Activated CD8-positive, alpha-beta memory T cell treated with anti-CD3 and anti-CD28 coated beads, Interleukin-2, amount 50 U/mL, for 48 hours (primary cell): ENCODE results near the gene RNASE4.

Source experiments
- DNase-seq: peaks from one replicate; pipeline ENCODE4 v3.0.0-alpha.2; 2020

Gene RNASE4

GRCh38 chr14:20676072-20676471 lies 8.3 kb upstream of the RNASE4 start:
- DNase-seq, result no peak

DNA sequence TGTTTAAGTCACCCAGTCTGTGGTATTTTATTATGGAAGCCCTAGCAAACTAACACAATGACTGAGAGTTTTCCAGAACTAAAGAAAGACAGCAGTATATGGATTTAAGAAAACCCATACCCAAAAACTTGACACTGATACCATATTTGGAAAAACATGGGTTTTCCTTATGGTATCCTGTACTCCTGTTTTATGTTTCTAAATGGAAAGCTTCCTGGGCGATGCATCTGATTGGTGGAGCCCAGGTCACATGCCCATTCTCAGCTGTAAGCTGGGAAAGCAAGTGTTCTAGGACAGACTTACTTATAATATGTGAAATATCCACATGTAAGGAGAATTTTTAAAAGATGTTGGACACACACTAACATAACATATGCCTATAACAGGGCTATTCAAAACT lies 4.5 kb upstream of the RNASE4 start:
- no peak for DNase-seq

DNA sequence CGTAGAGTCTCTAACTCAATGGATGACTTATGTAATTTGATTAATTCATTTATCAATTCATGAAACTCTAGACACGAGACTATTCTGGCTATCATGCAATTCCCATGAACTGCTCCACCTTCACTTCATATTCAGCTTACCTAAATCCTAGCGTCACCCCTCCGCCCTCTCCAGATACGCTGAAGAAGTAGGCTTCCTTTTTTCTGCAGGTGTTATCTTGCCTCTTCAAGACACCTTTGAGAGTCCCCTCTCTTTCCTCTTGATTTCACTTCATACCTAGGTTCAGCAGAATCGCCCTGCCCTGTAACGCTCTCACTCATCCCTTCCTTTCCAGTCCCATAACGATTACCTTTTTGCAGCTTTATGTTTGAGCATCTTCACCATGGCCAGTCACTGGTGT lies 4.0 kb upstream of the RNASE4 start:
- no peak for DNase-seq

GRCh38 chr14:20680843-20681347 lies 3.5 kb upstream of the RNASE4 start:
- no peak for DNase-seq

GRCh38 chr14:20681348-20682126 lies 2.8 kb upstream of the RNASE4 start:
- DNase-seq, result peak; percentile 97

- DNase-seq, result no peak
Observed at GRCh38 chr14:20682127-20682434, 2.3 kb upstream of the RNASE4 start.

DNA sequence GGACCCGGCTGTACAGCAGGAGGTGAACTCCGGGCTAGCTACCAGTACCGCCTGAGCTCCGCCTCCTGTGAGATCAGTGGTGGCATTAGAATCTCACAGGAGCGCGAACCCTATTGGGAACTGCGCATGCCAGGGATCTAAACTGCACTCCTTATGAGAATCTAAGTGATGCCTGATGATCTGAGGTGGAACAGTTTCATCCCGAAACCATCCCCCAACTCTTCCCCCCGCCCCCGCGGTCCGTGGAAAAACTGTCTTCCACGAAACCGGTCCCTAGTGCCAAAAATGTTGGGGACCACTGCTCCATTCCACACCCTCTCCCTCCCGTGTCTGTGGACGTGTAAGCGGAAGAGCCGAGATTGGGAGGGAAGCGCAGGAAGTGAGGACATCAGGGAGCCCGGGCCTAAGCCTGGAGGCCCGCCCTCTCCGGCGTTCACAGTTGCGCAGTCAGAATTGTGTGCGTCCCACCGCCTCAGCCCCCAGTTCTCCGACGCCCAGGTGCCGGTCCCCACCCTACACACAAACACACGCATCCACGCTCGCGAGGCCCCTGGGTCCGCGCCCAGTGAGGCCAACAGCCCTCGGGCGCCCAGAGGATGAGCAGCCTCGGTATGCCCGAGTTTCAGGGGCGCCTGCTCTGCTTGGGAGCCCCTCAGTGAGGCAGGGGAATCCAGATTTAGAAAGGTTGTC lies 1.8 kb upstream of the RNASE4 start:
- DNase-seq, result peak; percentile 85

DNA sequence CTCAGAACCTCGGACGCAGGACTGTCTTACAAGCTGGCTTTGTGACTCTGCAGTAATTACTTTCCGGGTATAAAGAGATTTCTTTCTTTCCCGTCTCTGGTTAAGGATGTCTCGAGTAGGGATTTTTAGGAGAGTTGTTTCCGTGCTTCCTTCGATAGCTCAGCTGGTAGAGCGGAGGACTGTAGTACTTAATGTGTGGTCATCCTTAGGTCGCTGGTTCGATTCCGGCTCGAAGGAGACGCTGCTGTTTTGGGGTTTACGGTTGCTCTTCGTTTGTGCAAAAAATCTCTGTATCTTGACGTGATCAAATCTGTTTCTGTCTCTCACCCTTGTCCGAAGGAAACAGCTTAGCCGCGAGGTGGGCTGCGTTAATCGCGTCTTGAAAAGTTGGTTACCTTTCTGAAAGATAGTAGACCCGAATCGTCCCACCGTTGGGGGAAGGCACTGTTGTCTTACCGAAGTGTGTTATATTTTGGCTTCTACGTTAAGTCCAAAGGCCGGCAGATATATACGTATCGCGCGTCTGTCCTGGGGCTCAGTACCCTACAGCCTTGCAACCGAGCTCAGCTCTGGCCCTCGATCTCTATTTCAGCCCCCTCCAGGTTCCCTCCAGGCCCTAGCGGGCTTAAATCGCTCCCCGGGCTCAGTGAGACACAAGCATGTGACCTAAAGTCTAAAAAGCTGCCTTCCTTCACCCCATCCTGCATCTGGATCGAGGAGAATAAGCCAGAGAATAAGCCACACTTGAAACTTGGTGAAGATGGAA lies 1.1 kb upstream of the RNASE4 start:
- peak; percentile 91 for DNase-seq

GRCh38 chr14:20684662-20685456 lies 499 bp downstream of the RNASE4 start:
- no peak for DNase-seq

- DNase-seq, result no peak
Observed at GRCh38 chr14:20686386-20687143, 2.2 kb downstream of the RNASE4 start.

DNA sequence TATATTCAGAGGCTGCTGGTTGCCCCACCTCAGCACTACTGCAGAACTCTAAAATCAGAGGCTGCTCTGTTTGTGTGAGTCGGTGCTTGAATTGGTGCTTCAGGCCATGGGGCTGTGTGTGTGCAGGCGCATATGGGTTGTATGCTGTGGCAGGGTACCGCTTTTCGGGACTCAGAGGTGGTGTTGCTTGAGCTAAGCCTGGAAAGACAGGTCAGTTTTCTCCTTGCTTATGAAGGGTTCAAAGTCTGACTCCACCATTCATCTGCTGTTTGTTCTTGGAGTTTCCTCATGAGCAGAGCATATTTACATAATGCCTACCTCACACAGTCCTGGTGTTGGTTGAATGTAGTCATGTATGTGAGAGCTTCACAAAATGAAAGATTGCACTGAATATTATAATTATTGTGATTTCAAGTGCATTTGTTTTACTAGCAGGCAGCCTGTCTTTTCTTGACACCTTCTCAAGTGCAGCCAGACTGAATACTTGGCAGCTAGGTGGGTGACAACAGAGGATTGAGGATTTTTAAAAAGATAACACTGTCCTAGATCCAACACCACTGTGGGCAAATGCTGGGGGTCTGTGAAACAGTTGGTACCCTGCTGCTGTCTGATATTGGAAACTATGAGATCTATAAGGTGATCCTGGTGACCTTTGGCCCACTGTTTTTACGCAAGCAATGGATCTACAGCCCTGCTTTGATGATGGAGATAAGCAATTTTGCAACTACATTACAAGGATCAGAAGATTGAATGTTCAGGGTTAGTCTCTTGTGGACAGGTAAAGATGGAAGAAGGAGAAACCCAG lies 3.2 kb downstream of the RNASE4 start:
- DNase-seq, result no peak

DNA sequence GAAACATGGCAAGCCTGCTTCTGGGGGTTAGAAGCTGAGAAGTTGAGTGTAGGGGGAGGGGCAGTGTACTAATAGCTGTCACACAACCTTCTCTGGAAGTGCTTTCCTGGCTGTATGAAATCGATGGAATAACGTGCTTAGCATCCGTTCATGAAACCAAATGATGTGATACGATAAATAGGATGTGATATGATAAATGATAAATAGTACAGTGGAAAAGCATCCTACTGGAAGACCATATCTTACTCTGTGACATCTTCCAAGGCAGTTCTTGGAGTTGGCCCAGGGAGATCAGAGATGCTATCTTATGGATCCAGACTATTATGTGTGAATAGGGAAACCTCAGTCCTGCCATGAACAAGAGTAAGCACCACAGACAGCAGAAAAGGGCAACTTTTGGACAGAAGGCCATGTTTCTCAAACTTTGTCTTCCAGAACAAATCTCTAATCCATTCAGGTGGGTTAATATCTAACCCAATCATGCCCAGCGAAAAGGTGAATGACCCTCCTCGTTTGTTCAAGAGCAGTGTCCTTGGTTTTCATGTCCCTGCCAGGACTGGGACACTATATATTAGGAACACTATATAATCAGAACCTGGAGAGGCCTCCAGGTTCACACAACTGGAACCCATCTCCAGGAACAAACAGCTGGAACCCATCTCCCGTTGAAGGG lies 3.9 kb downstream of the RNASE4 start, which contains the start of gene ANG:
Gene ANG, plus strand, starts transcription at position 598 of the 673 bp plus-strand sequence. CDS start 4,801 bp downstream, outside the sequence.
- DNase-seq, result no peak

GRCh38 chr14:20690848-20691640 lies 6.7 kb downstream of the RNASE4 start:
- no peak for DNase-seq

DNA sequence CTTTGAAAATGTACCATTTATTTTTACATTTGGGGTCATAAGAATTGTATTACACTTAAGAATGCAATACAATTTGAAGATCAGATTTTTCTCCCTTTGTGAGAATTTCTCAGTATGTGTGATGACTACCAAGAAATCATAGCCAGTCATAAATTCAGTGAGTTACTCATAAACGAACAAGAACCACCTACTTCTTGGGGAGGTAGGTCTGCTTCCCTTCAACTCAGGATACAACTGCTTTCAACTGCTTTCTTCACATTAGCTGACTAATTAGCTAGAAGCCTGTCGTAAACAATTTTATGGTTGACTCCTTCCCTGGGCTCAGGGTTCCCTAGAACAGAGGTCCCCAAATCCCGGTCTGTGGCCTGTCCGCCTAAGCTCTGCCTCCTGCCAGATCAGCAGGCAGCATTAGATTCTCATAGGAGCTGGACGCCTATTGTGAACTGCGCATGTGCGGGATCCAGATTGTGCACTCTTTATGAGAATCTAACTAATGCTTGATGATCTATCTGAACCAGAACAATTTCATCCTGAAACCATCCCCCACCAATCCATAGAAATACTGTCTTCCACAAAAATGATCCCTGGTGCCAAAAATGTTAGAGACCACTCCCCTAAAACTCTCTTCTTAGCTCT lies 7.9 kb downstream of the RNASE4 start:
- DNase-seq, result no peak

- no peak for DNase-seq
Observed at GRCh38 chr14:20696764-20697163, 12.4 kb downstream of the RNASE4 start.

- peak; percentile 65 for DNase-seq
Observed at GRCh38 chr14:20697273-20698017, 13.1 kb downstream of the RNASE4 start.

DNA sequence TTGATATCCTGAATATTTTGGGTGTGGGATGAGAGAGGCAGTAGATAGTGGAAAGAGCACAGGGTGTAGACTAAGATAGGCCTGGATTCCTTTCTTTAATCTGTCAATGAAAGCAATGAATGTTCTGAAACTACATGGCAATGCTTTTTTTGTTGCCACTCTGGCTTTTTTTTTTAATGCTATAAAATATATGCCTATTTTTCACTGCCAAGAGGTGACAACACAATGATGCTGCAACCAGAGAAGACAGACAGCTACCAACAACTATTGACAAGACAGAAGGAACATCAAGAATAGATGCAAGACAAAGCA lies 13.6 kb downstream of the RNASE4 start:
- no peak for DNase-seq

GRCh38 chr14:20698934-20699333 lies 14.6 kb downstream of the RNASE4 start:
- no peak for DNase-seq

DNA sequence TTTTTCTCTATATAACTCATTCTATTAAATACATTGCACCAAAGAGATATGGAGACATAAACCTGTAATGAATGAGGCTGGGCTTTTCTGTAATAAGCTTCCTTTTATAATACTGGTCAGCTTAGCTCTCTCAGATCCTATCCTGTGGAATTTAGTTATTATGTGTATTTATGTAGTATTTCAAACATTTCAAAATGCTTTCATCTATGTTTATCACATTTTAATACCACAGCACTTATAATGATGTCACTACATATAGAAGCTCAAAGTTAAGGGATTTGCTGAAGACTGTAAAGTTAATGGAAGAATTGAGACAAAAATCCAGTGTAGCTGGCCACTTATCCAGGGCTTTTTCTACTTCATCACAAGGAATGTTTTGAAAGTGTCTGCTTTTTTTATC lies 15.6 kb downstream of the RNASE4 start:
- DNase-seq, result no peak
